ENCODE results near the gene PTPRZ1. TPM values are rescaled to one million over a fixed set of nuclear protein-coding genes. Genes with fewer than 3 reads are reported as not detected.

The PTPRZ1 gene
- polyA plus RNA-seq, 3 donors = not detected

- H3K4me1 ChIP-seq (ENCODE audit: control insufficient read depth in 1 of 2, insufficient read depth in 2 of 2, low read length in 2 of 2) = no peaks in the 10 kb centered on the region
- no peaks in the 10 kb centered on the region for H3K36me3 Mint-ChIP-seq
- H3K4me3 ChIP-seq (replicated peaks in 1 of 3; ENCODE audit: low read depth in 2 of 3, low read length in 3 of 3) = no peak overlapping the region
- no peaks in the 10 kb centered on the region for H3K36me3 ChIP-seq (replicated peaks in 1 of 2; ENCODE audit: control insufficient read depth in 1 of 2, insufficient read depth in 2 of 2, low read length in 2 of 2)
- no peaks in the 10 kb centered on the region for H3K4me1 Mint-ChIP-seq
- no peak overlapping the region for H3K9ac ChIP-seq (ENCODE audit: insufficient read depth, low read length, poor library complexity, severe bottlenecking)
- peaks cover 0 to 2% (median 0%) of the 10 kb centered on the region in 3 donors for H3K27me3 Mint-ChIP-seq (ENCODE audit: low read depth in 3 of 3)
- no peak overlapping the region for H3K27ac ChIP-seq (ENCODE audit: low read depth in 1 of 2, low read length in 2 of 2)
- intact Hi-C loops (cut with micrococcal nuclease) = no loop called here
- no peak for DNase-seq
- H3K27me3 ChIP-seq (ENCODE audit: control insufficient read depth in 2 of 2, insufficient read depth in 2 of 2, low read length in 2 of 2) = no peaks in the 10 kb centered on the region
- H3K27ac Mint-ChIP-seq = no peak overlapping the region
- WGBS (ENCODE audit: insufficient coverage) = no CpG with 5 or more reads among the region's 3 CpGs
- no peaks in the 10 kb centered on the region for H4K20me1 ChIP-seq (ENCODE audit: insufficient read depth, low read length)
- no peaks in the 10 kb centered on the region for H3K9me3 ChIP-seq (replicated peaks in 1 of 2; ENCODE audit: control insufficient read depth in 1 of 2, insufficient read depth in 1 of 2, low read length in 2 of 2)
- H3K4me2 ChIP-seq (replicated peaks; ENCODE audit: extremely low read depth, low read length, poor library complexity, severe bottlenecking) = no peak overlapping the region
- no peak overlapping the region for H2AFZ ChIP-seq (ENCODE audit: insufficient read depth, low read depth, low read length, poor library complexity, severe bottlenecking)
- no peaks in the 10 kb centered on the region for H3K79me2 ChIP-seq (ENCODE audit: insufficient read depth, low read length)
- no peak overlapping the region for H3K4me3 Mint-ChIP-seq
- TF ChIP-seq, protein P1, sequence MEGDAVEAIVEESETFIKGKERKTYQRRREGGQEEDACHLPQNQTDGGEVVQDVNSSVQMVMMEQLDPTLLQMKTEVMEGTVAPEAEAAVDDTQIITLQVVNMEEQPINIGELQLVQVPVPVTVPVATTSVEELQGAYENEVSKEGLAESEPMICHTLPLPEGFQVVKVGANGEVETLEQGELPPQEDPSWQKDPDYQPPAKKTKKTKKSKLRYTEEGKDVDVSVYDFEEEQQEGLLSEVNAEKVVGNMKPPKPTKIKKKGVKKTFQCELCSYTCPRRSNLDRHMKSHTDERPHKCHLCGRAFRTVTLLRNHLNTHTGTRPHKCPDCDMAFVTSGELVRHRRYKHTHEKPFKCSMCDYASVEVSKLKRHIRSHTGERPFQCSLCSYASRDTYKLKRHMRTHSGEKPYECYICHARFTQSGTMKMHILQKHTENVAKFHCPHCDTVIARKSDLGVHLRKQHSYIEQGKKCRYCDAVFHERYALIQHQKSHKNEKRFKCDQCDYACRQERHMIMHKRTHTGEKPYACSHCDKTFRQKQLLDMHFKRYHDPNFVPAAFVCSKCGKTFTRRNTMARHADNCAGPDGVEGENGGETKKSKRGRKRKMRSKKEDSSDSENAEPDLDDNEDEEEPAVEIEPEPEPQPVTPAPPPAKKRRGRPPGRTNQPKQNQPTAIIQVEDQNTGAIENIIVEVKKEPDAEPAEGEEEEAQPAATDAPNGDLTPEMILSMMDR (IDR thresholded peaks at IDR 0.05) = no peak
- H3K9me3 Mint-ChIP-seq = peaks cover 0 to 3% (median 0%) of the 10 kb centered on the region in 7 donors
Observed at GRCh38 chr7:122013630-122014029, 140.7 kb downstream of the PTPRZ1 start.

DNA sequence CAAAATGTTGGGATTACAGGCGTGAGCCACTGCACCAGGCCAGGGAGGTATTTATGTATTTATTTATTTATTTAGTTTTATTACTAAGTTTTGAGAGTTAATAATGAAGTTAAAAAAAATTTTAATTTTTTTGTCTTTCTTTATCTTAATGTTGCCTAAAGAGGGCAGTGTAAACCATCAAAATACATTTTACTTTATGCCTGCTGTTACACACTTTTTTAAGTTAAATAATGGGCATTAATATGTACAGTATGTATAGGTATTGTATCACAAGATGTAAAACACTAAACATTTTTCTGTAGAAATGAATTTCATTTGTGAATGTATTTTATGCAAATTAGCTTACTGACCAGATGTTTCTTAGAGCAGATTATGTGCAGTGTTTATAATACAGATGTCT, 141.7 kb downstream of the PTPRZ1 start:
- Histone ChIP-seq H3K9me3 (replicated peaks in 1 of 2; ENCODE audit: control insufficient read depth in 1 of 2, insufficient read depth in 1 of 2, low read length in 2 of 2) (no peaks in the 10 kb centered on the region), H3K27me3 (ENCODE audit: control insufficient read depth in 2 of 2, insufficient read depth in 2 of 2, low read length in 2 of 2) (no peaks in the 10 kb centered on the region), H3K4me2 (replicated peaks; ENCODE audit: extremely low read depth, low read length, poor library complexity, severe bottlenecking) (no peak overlapping the region), H3K27ac (ENCODE audit: low read depth in 1 of 2, low read length in 2 of 2) (no peak overlapping the region), H4K20me1 (ENCODE audit: insufficient read depth, low read length) (no peaks in the 10 kb centered on the region), H3K4me1 (ENCODE audit: control insufficient read depth in 1 of 2, insufficient read depth in 2 of 2, low read length in 2 of 2) (no peaks in the 10 kb centered on the region), H3K36me3 (replicated peaks in 1 of 2; ENCODE audit: control insufficient read depth in 1 of 2, insufficient read depth in 2 of 2, low read length in 2 of 2) (no peaks in the 10 kb centered on the region), H3K4me3 (replicated peaks in 1 of 3; ENCODE audit: low read depth in 2 of 3, low read length in 3 of 3) (no peak overlapping the region), H3K79me2 (ENCODE audit: insufficient read depth, low read length) (no peaks in the 10 kb centered on the region), H3K9ac (ENCODE audit: insufficient read depth, low read length, poor library complexity, severe bottlenecking) (no peak overlapping the region), H2AFZ (ENCODE audit: insufficient read depth, low read depth, low read length, poor library complexity, severe bottlenecking) (no peak overlapping the region)
- H3K27ac Mint-ChIP-seq = no peak overlapping the region
- H3K27me3 Mint-ChIP-seq (ENCODE audit: low read depth in 3 of 3) = peaks cover 0 to 2% (median 0%) of the 10 kb centered on the region in 3 donors
- no peaks in the 10 kb centered on the region for H3K36me3 Mint-ChIP-seq
- no peak overlapping the region for H3K4me3 Mint-ChIP-seq
- no peaks in the 10 kb centered on the region for H3K4me1 Mint-ChIP-seq
- no peak for DNase-seq
- intact Hi-C loops (cut with micrococcal nuclease) = no loop called here
- peaks cover 0 to 3% (median 0%) of the 10 kb centered on the region in 7 donors for H3K9me3 Mint-ChIP-seq
- TF ChIP-seq, protein P1 (IDR thresholded peaks at IDR 0.05) = no peak
- WGBS (ENCODE audit: insufficient coverage) = no CpG with 5 or more reads among the region's 1 CpG

All from CD14-positive monocyte (primary cell).